Neural progenitor cell (in vitro differentiated cells): ENCODE results near the gene DNAJC18. TPM values are rescaled to one million over a fixed set of nuclear protein-coding genes. Genes with fewer than 3 reads are reported as not detected.
"Not testable (repeated sequence)": the region's sequence is repeated elsewhere in the genome, so short reads cannot be mapped to it uniquely, and the experiment has no call there.

ENCODE experiments used
- DNase-seq: peaks from one replicate; pipeline ENCODE4 v3.0.0-alpha.2; 2016; ENCODE audit warnings: low spot score
- H2AFZ ChIP-seq: fragments of 200-600 bp; sonication (generic); replicated peaks from 2 replicates; pipeline ENCODE4 v1.6.1; 2016; ENCODE audit warnings: antibody characterized with exemption
- H3F3A ChIP-seq: fragments of 200-600 bp; sonication (generic); 2 replicates; pipeline ENCODE4 v1.6.1; 2016; ENCODE audit warnings: antibody characterized with exemption, low read depth
- H3K27ac ChIP-seq: fragments of 200-600 bp; sonication (generic); 2 replicates; pipeline ENCODE4 v1.5.1; 2016; ENCODE audit warnings: mild to moderate bottlenecking
- H3K27me3 ChIP-seq: fragments of 200-600 bp; sonication (generic); 2 replicates; pipeline ENCODE4 v1.6.1; 2016; ENCODE audit warnings: mild to moderate bottlenecking, moderate library complexity
- H3K36me3 ChIP-seq: fragments of 200-600 bp; sonication (generic); 2 replicates; pipeline ENCODE4 v1.5.1; 2016
- H3K4me1 ChIP-seq: fragments of 200-600 bp; sonication (generic); 2 replicates; pipeline ENCODE4 v1.6.1; 2016; ENCODE audit warnings: mixed run types
- H3K4me2 ChIP-seq: fragments of 200-600 bp; sonication (generic); 2 replicates; pipeline ENCODE4 v1.6.1; 2016
- H3K4me3 ChIP-seq: fragments of 200-600 bp; sonication (generic); 2 replicates; pipeline ENCODE4 v1.5.1; 2016
- H3K79me2 ChIP-seq: fragments of 200-600 bp; sonication (generic); 2 replicates; pipeline ENCODE4 v1.6.1; 2016; ENCODE audit warnings: low read depth
- H3K9ac ChIP-seq: fragments of 200-600 bp; sonication (generic); 2 replicates; pipeline ENCODE4 v1.6.1; 2016
- H3K9me3 ChIP-seq: fragments of 200-600 bp; sonication (generic); 2 replicates; pipeline ENCODE4 v1.5.1; 2016; ENCODE audit warnings: low read depth
- H4K20me1 ChIP-seq: fragments of 200-600 bp; sonication (generic); 2 replicates; pipeline ENCODE4 v1.6.1; 2016; ENCODE audit warnings: low read depth
- H3K27ac Mint-ChIP-seq: 3 replicates; pipeline ENCODE4 v1.8.0; 2021; ENCODE audit warnings: mixed read lengths
- H3K27me3 Mint-ChIP-seq: 2 replicates; pipeline ENCODE4 v1.8.0; 2022; ENCODE audit warnings: low read depth, mild to moderate bottlenecking, inconsistent platforms, moderate library complexity, mixed read lengths; ENCODE audit not compliant: insufficient read depth
- H3K36me3 Mint-ChIP-seq: 3 replicates; pipeline ENCODE4 v1.8.0; 2021; ENCODE audit warnings: mixed read lengths
- H3K4me1 Mint-ChIP-seq: 3 replicates; pipeline ENCODE4 v1.8.0; 2021; ENCODE audit warnings: mixed read lengths
- H3K4me3 Mint-ChIP-seq: 3 replicates; pipeline ENCODE4 v1.8.0; 2021; ENCODE audit warnings: mild to moderate bottlenecking, moderate library complexity, mixed read lengths
- H3K9me3 Mint-ChIP-seq: 3 replicates; pipeline ENCODE4 v1.8.0; 2020; ENCODE audit warnings: mixed read lengths
- CTCF ChIP-seq: fragments of 200-600 bp; sonication (generic); IDR thresholded peaks from 2 replicates; pipeline ENCODE4 v1.5.1; 2017; ENCODE audit warnings: antibody characterized with exemption, mild to moderate bottlenecking
- EZH2 ChIP-seq: fragments of 200-600 bp; sonication (generic); IDR thresholded peaks from 2 replicates; pipeline ENCODE4 v1.6.1; 2017; ENCODE audit warnings: antibody characterized with exemption, mild to moderate bottlenecking, moderate library complexity
- EZH2phosphoT487 ChIP-seq: fragments of 200-600 bp; sonication (generic); IDR thresholded peaks from 2 replicates; pipeline ENCODE4 v1.6.1; 2017; ENCODE audit warnings: antibody characterized with exemption
- total RNA-seq: library from RNA; depleted of rRNA; stranded (reverse); fragments of >200 nt; gene quantifications from 2 replicates; pipeline ENCODE4 v1.2.3, GENCODE V29; 2015; ENCODE audit warnings: low replicate concordance

Gene DNAJC18
- total RNA-seq, 1 donor from 2014 or later = 21.7 TPM

DNA sequence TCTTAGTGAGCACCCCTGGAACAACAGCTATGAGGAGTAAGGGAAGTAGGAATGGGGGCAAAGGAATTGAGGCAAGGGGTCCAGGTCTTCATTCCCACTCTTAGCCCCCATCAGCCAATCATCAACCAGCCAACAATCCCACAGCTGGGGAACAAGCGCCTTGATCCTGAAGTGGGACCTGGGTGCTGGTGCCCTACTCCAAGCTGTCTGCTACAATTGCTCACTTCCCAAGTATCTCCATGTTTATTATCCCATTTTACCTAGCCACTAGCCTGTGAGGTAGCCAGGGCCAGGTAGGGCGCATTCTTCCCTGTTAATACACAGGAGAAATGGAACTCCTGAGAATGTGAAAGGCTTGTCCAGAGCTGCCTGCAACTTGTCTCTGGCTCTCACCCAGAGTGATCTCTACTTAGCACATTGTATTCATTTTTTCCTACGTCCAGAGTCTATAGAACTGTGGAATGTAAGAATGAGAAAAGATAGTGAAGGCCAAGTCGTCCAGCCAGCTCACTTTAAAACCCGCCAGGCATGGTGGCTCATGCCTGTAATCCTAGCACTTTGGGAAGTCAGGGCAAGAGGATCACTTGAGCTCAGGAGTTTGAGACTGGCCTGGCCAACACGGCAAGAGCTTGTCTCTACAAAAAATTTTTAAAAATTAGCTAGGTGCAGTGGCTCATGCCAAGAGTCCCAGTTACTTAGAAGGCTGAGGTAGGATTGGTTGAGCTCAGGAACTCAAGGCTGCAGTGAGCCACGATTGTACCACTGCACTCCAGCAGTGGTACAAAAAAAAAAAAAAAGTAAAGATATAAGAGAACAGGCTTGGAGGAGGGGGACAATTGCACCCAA is 6.2 kb upstream of the DNAJC18 start:
- H3K27ac ChIP-seq = no peak overlapping the region
- no peak overlapping the region for H3K27ac Mint-ChIP-seq
- TF ChIP-seq EZH2 = no peak
- no peak for TF ChIP-seq CTCF
- no peak for TF ChIP-seq EZH2phosphoT487

GRCh38 chr5:139443831-139444453 is 4.6 kb upstream of the DNAJC18 start:
- Mint-ChIP-seq H3K27ac (no peak overlapping the region), H3K27me3 (peaks cover 11% of the 10 kb centered on the region), H3K9me3 (no peaks in the 10 kb centered on the region), H3K4me1 (peaks cover 11% of the 10 kb centered on the region), H3K4me3 (no peak overlapping the region), H3K36me3 (no peaks in the 10 kb centered on the region)
- Histone ChIP-seq H3K36me3 (no peaks in the 10 kb centered on the region), H3F3A (peaks cover 4% of the 10 kb centered on the region), H3K9me3 (no peaks in the 10 kb centered on the region), H3K4me1 (peaks cover 4% of the 10 kb centered on the region), H2AFZ (no peak overlapping the region), H3K4me3 (no peak overlapping the region), H3K9ac (no peak overlapping the region), H3K27me3 (no peaks in the 10 kb centered on the region), H3K27ac (no peak overlapping the region), H3K4me2 (no peak overlapping the region), H3K79me2 (no peaks in the 10 kb centered on the region), H4K20me1 (no peaks in the 10 kb centered on the region)
- DNase-seq = no peak
- TF ChIP-seq CTCF = no peak
- no peak for TF ChIP-seq EZH2
- no peak for TF ChIP-seq EZH2phosphoT487

More for the DNA sequence above, 6.2 kb upstream of the DNAJC18 start:
- no peak for DNase-seq
- H3K9ac ChIP-seq = no peak overlapping the region
- no peaks in the 10 kb centered on the region for H3K9me3 ChIP-seq
- H4K20me1 ChIP-seq = no peaks in the 10 kb centered on the region
- Mint-ChIP-seq H3K27me3 (peaks cover 12% of the 10 kb centered on the region), H3K4me1 (peaks cover 4% of the 10 kb centered on the region), H3K36me3 (no peaks in the 10 kb centered on the region), H3K9me3 (no peaks in the 10 kb centered on the region), H3K4me3 (no peak overlapping the region)
- no peaks in the 10 kb centered on the region for H3K4me1 ChIP-seq
- no peak overlapping the region for H3K4me2 ChIP-seq
- H3K27me3 ChIP-seq = no peaks in the 10 kb centered on the region
- H3K4me3 ChIP-seq = no peak overlapping the region
- no peaks in the 10 kb centered on the region for H3K79me2 ChIP-seq
- no peak overlapping the region for H2AFZ ChIP-seq
- H3K36me3 ChIP-seq = no peaks in the 10 kb centered on the region
- H3F3A ChIP-seq = no peaks in the 10 kb centered on the region

DNA sequence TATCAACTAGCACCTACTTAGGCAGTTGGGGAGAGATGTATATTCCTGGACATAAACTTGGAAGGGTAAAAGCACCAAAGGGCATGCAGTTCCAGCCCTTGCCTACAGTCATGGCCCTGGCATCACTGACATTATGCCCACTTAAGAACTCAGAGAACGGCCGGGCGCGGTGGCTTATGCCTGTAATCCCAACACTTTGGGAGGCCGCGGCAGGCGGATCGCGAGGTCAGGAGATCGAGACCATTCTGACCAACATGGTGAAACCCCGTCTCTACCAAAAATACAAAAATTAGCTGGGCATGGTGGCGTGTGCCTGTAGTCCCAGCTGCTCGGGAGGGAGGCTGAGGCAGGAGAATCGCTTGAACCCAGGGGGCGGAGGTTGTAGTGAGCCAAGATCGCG is 1.1 kb upstream of the DNAJC18 start:
- H3K27me3 Mint-ChIP-seq, H3K9ac ChIP-seq, H3K27ac Mint-ChIP-seq, H3K27ac ChIP-seq, H4K20me1 ChIP-seq, H3K9me3 Mint-ChIP-seq, H3K9me3 ChIP-seq, H3K27me3 ChIP-seq, H3K4me3 Mint-ChIP-seq, H2AFZ ChIP-seq, H3K36me3 ChIP-seq, H3K4me2 ChIP-seq, H3K36me3 Mint-ChIP-seq, H3F3A ChIP-seq, DNase-seq, H3K4me3 ChIP-seq, H3K79me2 ChIP-seq: not testable (repeated sequence)
- peaks cover 11% of the 10 kb centered on the region for H3K4me1 ChIP-seq
- H3K4me1 Mint-ChIP-seq = peaks cover 28% of the 10 kb centered on the region

- H3K36me3 Mint-ChIP-seq = peaks cover 6% of the 10 kb centered on the region
- peak; percentile 8 for DNase-seq
Measured at GRCh38 chr5:139438707-139439012, 665 bp downstream of the DNAJC18 start.

More at GRCh38 chr5:139438707-139439012, 665 bp downstream of the DNAJC18 start:
- Histone ChIP-seq H3K36me3 (peaks cover 4% of the 10 kb centered on the region), H3K9me3 (no peaks in the 10 kb centered on the region), H3K27me3 (no peaks in the 10 kb centered on the region), H3K9ac (no peak overlapping the region), H2AFZ (no peak overlapping the region), H3K4me2 (peak overlapping the region; percentile 88), H3K79me2 (peaks cover 6% of the 10 kb centered on the region), H4K20me1 (peaks cover 6% of the 10 kb centered on the region), H3K4me3 (peak overlapping the region; percentile 70), H3F3A (peaks cover 9% of the 10 kb centered on the region), H3K4me1 (peaks cover 11% of the 10 kb centered on the region), H3K27ac (no peak overlapping the region)
- Mint-ChIP-seq H3K9me3 (no peaks in the 10 kb centered on the region), H3K27me3 (peaks cover 9% of the 10 kb centered on the region), H3K4me1 (peaks cover 26% of the 10 kb centered on the region), H3K4me3 (peak overlapping the region; percentile 98), H3K27ac (no peak overlapping the region)
- TF ChIP-seq CTCF = no peak
- no peak for TF ChIP-seq EZH2
- TF ChIP-seq EZH2phosphoT487 = no peak
